Mucosa of stomach (tissue), 1 donor: Measurements from ENCODE around the gene CCDC34.
"Not testable (repeated sequence)": the region's sequence is repeated elsewhere in the genome, so short reads cannot be mapped to it uniquely, and the experiment has no call there.

Experiments used
- H3K27me3 ChIP-seq: one replicate; pipeline ENCODE4 v1.7.0; 2013; ENCODE audit warnings: mild to moderate bottlenecking, low read length; ENCODE audit not compliant: control insufficient read depth, insufficient read depth
- H3K36me3 ChIP-seq: one replicate; pipeline ENCODE4 v1.7.0; 2013; ENCODE audit warnings: low read length; ENCODE audit not compliant: control insufficient read depth, insufficient read depth
- H3K4me1 ChIP-seq: one replicate; pipeline ENCODE4 v1.7.0; 2013; ENCODE audit warnings: mild to moderate bottlenecking, low read length; ENCODE audit not compliant: control insufficient read depth, insufficient read depth
- H3K4me3 ChIP-seq: one replicate; pipeline ENCODE4 v1.7.0; 2013; ENCODE audit warnings: low read length
- H3K9ac ChIP-seq: one replicate; pipeline ENCODE4 v1.7.0; 2013; ENCODE audit warnings: mild to moderate bottlenecking, low read length, moderate library complexity
- H3K9me3 ChIP-seq: one replicate; pipeline ENCODE4 v1.7.0; 2013; ENCODE audit warnings: mild to moderate bottlenecking, low read length, moderate library complexity; ENCODE audit not compliant: control insufficient read depth
- donor health status: Pancreatic carcinoma.

Gene CCDC34

GRCh38 chr11:27354359-27354965 is 8.6 kb downstream of the CCDC34 start:
- Histone ChIP-seq H3K9ac (no peak overlapping the region), H3K9me3 (no peaks in the 10 kb centered on the region), H3K27me3 (no peaks in the 10 kb centered on the region), H3K36me3 (no peaks in the 10 kb centered on the region), H3K4me1 (peaks cover 21% of the 10 kb centered on the region), H3K4me3 (no peak overlapping the region)

DNA sequence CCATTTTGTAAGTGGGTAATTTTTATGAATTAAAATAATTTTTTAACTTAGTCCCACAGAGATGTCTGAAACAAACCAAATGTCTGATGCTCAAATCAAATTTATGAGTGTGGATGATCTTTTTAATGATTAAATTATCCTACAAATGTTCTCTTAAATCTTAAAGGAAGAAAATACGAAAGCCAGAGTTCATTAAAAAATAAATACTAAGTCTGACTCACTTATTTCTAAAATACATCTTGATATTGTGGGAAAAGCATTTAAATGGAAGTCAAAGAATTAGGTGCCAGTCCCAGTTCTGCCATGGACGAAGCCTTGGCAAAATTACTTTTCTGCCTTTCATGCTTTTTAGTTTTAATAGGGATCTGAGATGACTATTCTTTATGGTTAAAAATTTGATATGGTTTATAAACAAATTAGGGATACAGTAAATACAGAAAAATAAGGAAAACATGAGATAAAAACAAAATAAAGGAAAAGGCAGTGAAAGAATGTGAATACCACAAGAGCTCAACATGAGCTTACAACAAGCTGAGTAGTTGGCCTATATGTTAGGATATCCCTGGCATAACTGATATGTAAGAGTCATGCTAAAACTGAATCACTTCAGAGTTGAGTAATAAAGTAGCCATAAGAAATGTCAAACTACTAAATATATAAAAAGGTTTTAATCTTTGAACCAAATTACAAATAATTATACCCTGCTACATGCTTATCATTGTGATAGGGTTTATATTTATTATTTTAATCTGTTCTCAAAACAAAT is 9.2 kb downstream of the CCDC34 start:
- no peak overlapping the region for H3K4me3 ChIP-seq

DNA sequence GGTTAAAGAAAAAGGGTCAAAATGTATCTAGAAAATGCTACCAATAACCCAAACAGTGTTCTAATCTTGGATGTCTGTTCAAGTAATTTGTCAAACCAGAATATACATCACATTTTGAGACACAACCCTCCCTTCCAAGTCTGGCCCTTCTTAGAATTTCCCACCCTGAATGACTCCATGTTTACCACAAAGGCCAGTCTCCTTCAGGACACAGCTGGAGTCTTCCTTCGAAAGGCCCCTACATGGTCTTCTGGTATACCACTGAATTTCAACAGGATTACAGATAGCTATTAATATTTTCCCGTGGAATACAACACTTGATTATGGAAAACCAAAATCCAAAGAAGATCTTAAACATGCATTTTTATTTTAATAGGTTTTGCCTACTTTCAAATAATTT is 10.2 kb downstream of the CCDC34 start:
- no peaks in the 10 kb centered on the region for H3K27me3 ChIP-seq
- no peak overlapping the region for H3K4me3 ChIP-seq
- no peaks in the 10 kb centered on the region for H3K9me3 ChIP-seq
- peaks cover 15% of the 10 kb centered on the region for H3K4me1 ChIP-seq
- H3K9ac ChIP-seq: no peak overlapping the region
- H3K36me3 ChIP-seq: no peaks in the 10 kb centered on the region

More for the DNA sequence above, 9.2 kb downstream of the CCDC34 start:
- Histone ChIP-seq H3K9me3 (no peaks in the 10 kb centered on the region), H3K27me3 (no peaks in the 10 kb centered on the region), H3K36me3 (no peaks in the 10 kb centered on the region), H3K9ac (no peak overlapping the region), H3K4me1 (peaks cover 21% of the 10 kb centered on the region)

DNA sequence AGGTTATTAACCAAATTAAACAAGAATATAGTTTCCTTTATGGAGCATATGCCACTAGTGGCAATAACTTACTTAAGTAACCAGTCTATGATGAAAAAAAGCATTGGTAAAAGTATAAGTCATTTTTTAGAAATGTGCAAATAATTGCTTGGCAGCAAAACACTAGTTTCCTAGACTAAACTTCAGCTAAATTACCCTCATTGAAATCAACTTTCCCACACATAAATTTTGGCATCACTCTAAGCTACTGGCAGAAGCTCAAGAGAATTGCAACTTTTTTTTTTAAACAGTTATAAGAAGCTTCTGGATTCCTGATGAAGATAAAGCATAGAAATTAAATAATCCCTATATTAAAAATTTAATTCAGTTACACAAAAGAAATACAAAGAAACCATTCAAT is 12.5 kb downstream of the CCDC34 start:
- Histone ChIP-seq H3K27me3 (no peaks in the 10 kb centered on the region), H3K4me3 (no peak overlapping the region), H3K4me1 (peaks cover 23% of the 10 kb centered on the region), H3K36me3 (no peaks in the 10 kb centered on the region), H3K9me3 (no peaks in the 10 kb centered on the region), H3K9ac (no peak overlapping the region)

GRCh38 chr11:27349919-27350318 is 13.1 kb downstream of the CCDC34 start:
- H3K27me3 ChIP-seq: no peaks in the 10 kb centered on the region
- no peaks in the 10 kb centered on the region for H3K9me3 ChIP-seq
- no peak overlapping the region for H3K9ac ChIP-seq
- no peak overlapping the region for H3K4me3 ChIP-seq
- no peaks in the 10 kb centered on the region for H3K36me3 ChIP-seq
- H3K4me1 ChIP-seq: peaks cover 23% of the 10 kb centered on the region

DNA sequence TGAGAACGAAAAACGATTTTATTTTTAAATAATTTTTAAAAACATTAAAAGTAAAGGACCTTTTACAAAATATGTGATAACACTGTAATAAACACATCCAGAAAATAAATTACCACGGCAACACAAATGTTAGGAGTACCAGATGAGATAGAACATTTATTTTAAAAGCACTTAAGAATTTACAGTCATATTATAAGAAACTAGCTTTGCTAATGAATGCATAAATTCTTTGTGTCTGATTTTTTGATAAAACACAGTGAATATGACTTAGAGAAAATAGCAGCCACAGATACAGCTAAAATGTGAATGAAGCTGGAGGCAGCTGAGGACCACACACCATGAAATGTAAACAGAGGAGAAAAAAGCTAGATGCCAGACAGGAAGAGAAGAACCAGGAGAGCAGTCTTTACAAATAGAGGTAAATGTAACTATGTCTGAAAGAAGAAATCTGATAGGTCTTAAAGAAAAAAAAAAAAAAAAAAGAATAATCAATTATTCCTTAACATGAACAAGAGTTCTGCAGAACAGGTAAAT is 14.6 kb downstream of the CCDC34 start:
- Histone ChIP-seq H3K9me3 (no peaks in the 10 kb centered on the region), H3K4me1 (peaks cover 17% of the 10 kb centered on the region), H3K27me3 (no peaks in the 10 kb centered on the region), H3K4me3 (no peak overlapping the region), H3K9ac (no peak overlapping the region), H3K36me3 (no peaks in the 10 kb centered on the region)

- H3K4me3 ChIP-seq: no peak overlapping the region
- no peaks in the 10 kb centered on the region for H3K9me3 ChIP-seq
- H3K36me3 ChIP-seq: no peaks in the 10 kb centered on the region
- no peaks in the 10 kb centered on the region for H3K27me3 ChIP-seq
- peaks cover 17% of the 10 kb centered on the region for H3K4me1 ChIP-seq
- no peak overlapping the region for H3K9ac ChIP-seq
Observed at GRCh38 chr11:27347359-27348339, 15.4 kb downstream of the CCDC34 start.

DNA sequence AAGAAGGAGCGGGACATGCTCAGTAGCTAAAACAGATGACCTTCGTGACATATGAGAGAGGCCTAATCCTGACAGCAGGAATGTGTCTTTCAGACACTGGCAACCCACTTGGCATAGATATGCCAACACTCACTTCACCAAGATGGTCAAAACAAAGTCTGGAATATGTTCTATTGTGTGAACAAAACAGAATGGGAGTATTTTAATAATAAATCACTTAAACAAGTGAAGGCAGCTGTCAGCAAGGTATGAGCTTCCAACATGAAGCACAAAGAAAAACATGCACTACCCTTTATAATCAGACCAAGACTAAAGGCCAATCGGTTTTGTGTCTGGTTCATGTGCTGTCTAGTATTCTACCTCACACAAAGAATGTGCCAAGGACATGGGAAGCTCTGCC is 23.1 kb downstream of the CCDC34 start:
- no peaks in the 10 kb centered on the region for H3K36me3 ChIP-seq
- H3K4me1 ChIP-seq: no peaks in the 10 kb centered on the region
- no peaks in the 10 kb centered on the region for H3K27me3 ChIP-seq
- H3K9me3 ChIP-seq: no peaks in the 10 kb centered on the region
- H3K4me3 ChIP-seq: no peak overlapping the region
- H3K9ac ChIP-seq: no peak overlapping the region

- H3K36me3 ChIP-seq, H3K4me3 ChIP-seq, H3K4me1 ChIP-seq, H3K27me3 ChIP-seq, H3K9ac ChIP-seq, H3K9me3 ChIP-seq: not testable (repeated sequence)
Observed at GRCh38 chr11:27334764-27335163, 28.3 kb downstream of the CCDC34 start.

DNA sequence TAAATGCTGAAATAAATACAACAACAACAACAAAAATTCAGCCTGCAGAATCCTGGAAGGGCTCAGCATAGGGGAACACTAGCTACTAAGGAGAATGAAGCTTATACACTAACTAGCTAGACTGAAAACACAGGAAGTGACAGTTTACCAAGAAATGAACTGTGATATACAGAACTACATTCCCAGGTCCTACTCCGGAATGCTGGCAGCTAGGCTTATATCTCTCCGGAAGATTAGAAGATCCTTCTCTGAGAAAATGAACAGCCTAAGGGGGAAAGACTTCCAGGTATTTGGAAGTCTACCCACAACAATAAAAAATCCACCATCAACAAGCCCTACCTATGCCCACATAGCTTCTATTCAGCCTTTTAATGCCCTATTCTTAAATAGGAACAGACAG is 31.0 kb downstream of the CCDC34 start:
- Histone ChIP-seq H3K36me3 (no peaks in the 10 kb centered on the region), H3K9ac (no peak overlapping the region), H3K4me1 (peaks cover 8% of the 10 kb centered on the region), H3K27me3 (no peaks in the 10 kb centered on the region), H3K4me3 (no peak overlapping the region), H3K9me3 (no peaks in the 10 kb centered on the region)

DNA sequence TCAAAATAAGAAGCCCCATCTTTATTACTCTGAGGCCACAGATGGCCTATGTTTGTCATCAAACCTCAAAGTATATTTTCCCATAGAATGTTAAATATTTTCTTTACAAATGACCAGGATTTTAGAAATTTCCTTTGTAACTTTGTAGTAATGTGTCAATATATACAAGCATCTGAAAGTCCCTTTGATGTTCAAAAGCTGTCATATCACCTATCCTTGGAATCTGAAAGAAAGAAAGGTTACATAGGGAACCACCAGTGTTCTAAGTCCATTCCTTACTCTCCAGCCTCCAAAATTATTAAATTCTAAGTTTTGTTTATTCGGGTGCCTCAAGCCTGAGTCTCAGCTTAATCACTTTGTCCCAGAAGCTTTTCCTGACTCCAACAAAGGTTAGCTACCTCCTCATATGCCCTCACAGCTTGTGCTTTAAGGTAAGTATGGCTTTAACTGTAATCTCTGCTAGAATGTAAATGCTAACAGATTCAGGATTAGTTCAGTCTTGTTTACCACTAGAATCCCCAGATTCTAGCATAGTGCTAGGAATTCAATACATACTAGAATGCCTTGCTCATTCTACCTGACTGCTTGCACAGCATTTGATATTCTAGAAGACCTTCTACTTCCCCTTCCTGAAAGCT is 32.3 kb downstream of the CCDC34 start:
- no peak overlapping the region for H3K4me3 ChIP-seq
- H3K4me1 ChIP-seq: peaks cover 8% of the 10 kb centered on the region

More for the DNA sequence above, 32.3 kb downstream of the CCDC34 start:
- Histone ChIP-seq H3K36me3 (no peaks in the 10 kb centered on the region), H3K9me3 (no peaks in the 10 kb centered on the region), H3K27me3 (no peaks in the 10 kb centered on the region), H3K9ac (no peak overlapping the region)
